Trophoblast cell (in vitro differentiated cells and primary cell): ENCODE data around the gene HYLS1.

ENCODE experiments used
- DNase-seq, 2 donors: peaks; one replicate each; pipeline ENCODE4 v3.0.0-alpha.2; 2016
- H2AFZ ChIP-seq: 2 replicates; pipeline ENCODE4 v1.6.1; 2013; ENCODE audit warnings: low read length, moderate library complexity, mild to moderate bottlenecking; ENCODE audit not compliant: insufficient read depth, poor library complexity
- H2AK5ac ChIP-seq: 2 replicates; pipeline ENCODE4 v1.6.1; 2013; ENCODE audit warnings: mild to moderate bottlenecking, low read length
- H2BK120ac ChIP-seq: 2 replicates; pipeline ENCODE4 v1.6.1; 2013; ENCODE audit warnings: low read length, mild to moderate bottlenecking, moderate library complexity; ENCODE audit not compliant: insufficient read depth, poor library complexity
- H2BK12ac ChIP-seq: 2 replicates; pipeline ENCODE4 v1.6.1; 2013; ENCODE audit warnings: mild to moderate bottlenecking, low read length, moderate library complexity
- H2BK5ac ChIP-seq: 2 replicates; pipeline ENCODE4 v1.6.1; 2013; ENCODE audit warnings: low read length, low read depth, moderate library complexity, mild to moderate bottlenecking; ENCODE audit not compliant: poor library complexity
- H3K14ac ChIP-seq: 2 replicates; pipeline ENCODE4 v1.6.1; 2013; ENCODE audit warnings: mild to moderate bottlenecking, low read length
- H3K18ac ChIP-seq: 2 replicates; pipeline ENCODE4 v1.6.1; 2013; ENCODE audit warnings: mild to moderate bottlenecking, low read length
- H3K23ac ChIP-seq: 2 replicates; pipeline ENCODE4 v1.6.1; 2013; ENCODE audit warnings: low read length
- H3K27ac ChIP-seq: 2 replicates; pipeline ENCODE4 v1.5.1; 2013; ENCODE audit warnings: low read depth, mild to moderate bottlenecking, inconsistent platforms, low read length, moderate library complexity
- H3K27me3 ChIP-seq: 2 replicates; pipeline ENCODE4 v1.6.1; 2013; ENCODE audit warnings: inconsistent platforms, mild to moderate bottlenecking, low read length, moderate library complexity; ENCODE audit not compliant: insufficient read depth
- H3K36me3 ChIP-seq, 2 experiments: 1 replicate in 1 of 2; 2 replicates in 1 of 2; pipeline ENCODE4 v1.6.1; 2013; ENCODE audit warnings: low read length in 2 of 2, mild to moderate bottlenecking in 2 of 2, moderate library complexity in 1 of 2; ENCODE audit not compliant: insufficient read depth in 2 of 2, control insufficient read depth in 1 of 2
- H3K4ac ChIP-seq: 2 replicates; pipeline ENCODE4 v1.6.1; 2013; ENCODE audit warnings: low read depth, mild to moderate bottlenecking, low read length, moderate library complexity
- H3K4me1 ChIP-seq, 2 experiments: 1 replicate in 1 of 2; 2 replicates in 1 of 2; pipeline ENCODE4 v1.6.1; 2013; ENCODE audit warnings: low read length in 2 of 2, mild to moderate bottlenecking in 2 of 2, moderate library complexity in 1 of 2; ENCODE audit not compliant: insufficient read depth in 2 of 2, control insufficient read depth in 1 of 2
- H3K4me2 ChIP-seq: 2 replicates; pipeline ENCODE4 v1.6.1; 2013; ENCODE audit warnings: inconsistent platforms, mild to moderate bottlenecking, low read length, moderate library complexity
- H3K4me3 ChIP-seq: 2 replicates; pipeline ENCODE4 v1.5.1; 2013; ENCODE audit warnings: mild to moderate bottlenecking, low read depth, low read length, inconsistent platforms
- H3K79me1 ChIP-seq: one replicate; pipeline ENCODE4 v1.6.1; 2013; ENCODE audit warnings: low read length
- H3K79me2 ChIP-seq: 2 replicates; pipeline ENCODE4 v1.6.1; 2013; ENCODE audit warnings: low read length, mild to moderate bottlenecking; ENCODE audit not compliant: control insufficient read depth, insufficient read depth, poor library complexity
- H3K9ac ChIP-seq: 2 replicates; pipeline ENCODE4 v1.6.1; 2013; ENCODE audit warnings: mild to moderate bottlenecking, low read length
- H3K9me3 ChIP-seq: 2 replicates; pipeline ENCODE4 v1.6.1; 2013; ENCODE audit warnings: low read depth, mild to moderate bottlenecking, control low read depth, inconsistent platforms, low read length; ENCODE audit not compliant: insufficient read depth
- H4K12ac ChIP-seq: 2 replicates; pipeline ENCODE4 v1.6.1; 2013; ENCODE audit warnings: low read depth, mild to moderate bottlenecking, low read length, moderate library complexity
- H4K8ac ChIP-seq: 2 replicates; pipeline ENCODE4 v1.6.1; 2013; ENCODE audit warnings: low read depth, mild to moderate bottlenecking, low read length, moderate library complexity
- H4K91ac ChIP-seq: one replicate; pipeline ENCODE4 v1.6.1; 2013; ENCODE audit warnings: low read depth, mild to moderate bottlenecking, low read length, moderate library complexity
- WGBS: extraction: QIAGEN DNeasy Blood & Tissue Kit; methylation state at CpG from one replicate; pipeline ENCODE4 v1.1.7; 2013; ENCODE audit warnings: missing lambda C conversion rate; ENCODE audit not compliant: insufficient read length, insufficient coverage; ENCODE audit errors: extremely low coverage; 5-methylcytosine and 5-hydroxymethylcytosine counted together

Gene HYLS1

DNA sequence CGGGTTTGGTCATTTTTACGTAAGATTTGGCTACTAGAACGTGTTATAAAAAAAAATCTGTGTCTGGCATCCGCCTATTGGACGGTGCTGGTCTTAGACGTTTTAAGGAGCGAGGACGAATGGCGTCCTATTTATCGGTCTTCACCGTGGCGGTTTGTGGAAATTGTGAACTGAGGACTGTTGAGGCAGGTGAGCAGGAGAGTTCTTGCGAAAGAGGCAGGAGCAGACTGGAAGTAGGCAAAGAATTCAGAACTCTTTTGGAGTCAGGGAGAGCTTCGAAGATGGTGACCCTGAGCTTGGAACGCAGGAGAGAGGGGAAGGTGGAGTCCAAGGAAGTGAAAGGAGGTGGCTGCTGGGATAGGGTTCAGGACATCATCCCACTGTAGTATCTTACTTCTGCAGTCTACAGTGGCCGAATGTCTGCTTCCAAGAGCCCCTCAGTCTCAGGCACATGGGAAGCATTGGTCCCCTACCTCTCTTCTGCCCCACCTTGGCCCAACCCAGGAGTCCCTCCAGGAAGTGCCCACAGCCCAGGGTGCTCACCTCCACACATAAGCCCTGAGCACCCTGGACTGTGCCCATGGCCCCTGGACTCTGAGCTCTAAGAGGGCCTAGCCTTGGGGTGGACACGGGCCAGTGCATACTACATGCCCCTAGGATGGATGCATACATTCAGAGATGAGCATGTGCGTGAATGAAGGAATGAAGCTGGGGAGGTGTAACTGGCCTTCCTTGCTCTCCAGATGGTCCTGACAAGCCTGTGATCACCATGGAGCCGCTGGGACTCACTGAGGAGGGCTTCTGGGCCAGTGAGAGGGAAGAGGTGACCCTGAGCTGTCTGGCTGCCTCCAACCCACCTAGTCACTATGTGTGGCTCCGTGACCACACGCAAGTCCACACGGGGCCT, 62.1 kb downstream of the HYLS1 start:
- WGBS = no CpG with 5 or more reads among the region's 22 CpGs
- Histone ChIP-seq H3K9ac (no peak overlapping the region), H3K18ac (no peak overlapping the region), H3K23ac (no peak overlapping the region), H3K14ac (no peak overlapping the region), H3K4me1 (peaks cover 11 to 12% of the 10 kb centered on the region in 2 experiments), H2AK5ac (no peak overlapping the region), H3K27me3 (no peaks in the 10 kb centered on the region), H3K36me3 (peaks cover 27% of the 10 kb centered on the region in 2 experiments), H3K79me2 (no peaks in the 10 kb centered on the region), H2BK12ac (no peak overlapping the region), H3K4me2 (no peak overlapping the region), H3K27ac (no peak overlapping the region), H2BK120ac (no peak overlapping the region), H4K12ac (no peak overlapping the region), H3K9me3 (peaks cover 2% of the 10 kb centered on the region), H3K4ac (no peak overlapping the region), H4K91ac (no peak overlapping the region), H3K79me1 (peaks cover 6% of the 10 kb centered on the region), H2BK5ac (no peak overlapping the region), H2AFZ (no peak overlapping the region), H3K4me3 (no peak overlapping the region), H4K8ac (no peak overlapping the region)
- DNase-seq = no peak

- no CpG with 5 or more reads among the region's 11 CpGs for WGBS
- peaks cover 11 to 12% of the 10 kb centered on the region in 2 experiments for H3K4me1 ChIP-seq
These were observed 62.7 kb downstream of the HYLS1 start for GRCh38 chr11:125950178-125950490.

More at GRCh38 chr11:125950178-125950490, 62.7 kb downstream of the HYLS1 start:
- Histone ChIP-seq H3K18ac (no peak overlapping the region), H4K91ac (no peak overlapping the region), H2AFZ (no peak overlapping the region), H2AK5ac (no peak overlapping the region), H3K23ac (no peak overlapping the region), H3K27ac (no peak overlapping the region), H3K36me3 (peaks cover 32 to 33% of the 10 kb centered on the region in 2 experiments), H2BK120ac (no peak overlapping the region), H4K12ac (peak overlapping the region; percentile 5), H3K27me3 (no peaks in the 10 kb centered on the region), H3K9ac (no peak overlapping the region), H2BK5ac (no peak overlapping the region), H3K9me3 (peaks cover 2% of the 10 kb centered on the region), H4K8ac (no peak overlapping the region), H3K4me3 (no peak overlapping the region), H2BK12ac (no peak overlapping the region), H3K14ac (no peak overlapping the region), H3K79me1 (peaks cover 6% of the 10 kb centered on the region), H3K79me2 (no peaks in the 10 kb centered on the region), H3K4ac (no peak overlapping the region), H3K4me2 (no peak overlapping the region)
- no peak for DNase-seq
